Neural cell (in vitro differentiated cells): ENCODE measurements around the gene SUGCT. TPM values are rescaled to one million over a fixed set of nuclear protein-coding genes. Genes with fewer than 3 reads are reported as not detected.

Experiments
- H2AFZ ChIP-seq: fragments of 200-600, 300-800 bp; sonication (generic), shearing (Covaris generic); 2 replicates; pipeline ENCODE4 v1.6.0; 2014; ENCODE audit warnings: low read depth, mild to moderate bottlenecking, antibody characterized with exemption, low read length, moderate library complexity
- H3F3A ChIP-seq: fragments of 200-600 bp; shearing (Covaris generic); 2 replicates; pipeline ENCODE4 v1.6.1; 2016; ENCODE audit warnings: mild to moderate bottlenecking, moderate library complexity, mixed read lengths, antibody characterized with exemption, low read length; ENCODE audit not compliant: insufficient read depth, poor library complexity, severe bottlenecking
- H3K27ac ChIP-seq: fragments of 200-600, 300-800 bp; sonication (generic), shearing (Covaris generic); 2 replicates; pipeline ENCODE4 v1.5.1; 2014; ENCODE audit warnings: mild to moderate bottlenecking, low read length, moderate library complexity
- H3K27me3 ChIP-seq: fragments of 300-800, 200-600 bp; sonication (generic), shearing (Covaris generic); 2 replicates; pipeline ENCODE4 v1.6.0; 2014; ENCODE audit warnings: mild to moderate bottlenecking, low read depth, low read length, moderate library complexity; ENCODE audit not compliant: insufficient read depth
- H3K36me3 ChIP-seq: fragments of 300-800, 200-600 bp; sonication (generic), shearing (Covaris generic); 2 replicates; pipeline ENCODE4 v1.5.1; 2014; ENCODE audit warnings: mild to moderate bottlenecking, antibody characterized with exemption, low read length, moderate library complexity; ENCODE audit not compliant: insufficient read depth
- H3K4me2 ChIP-seq: fragments of 300-800, 200-600 bp; sonication (generic), shearing (Covaris generic); 2 replicates; pipeline ENCODE4 v1.6.0; 2014; ENCODE audit warnings: mild to moderate bottlenecking, low read length
- H3K4me3 ChIP-seq: fragments of 300-800, 200-600 bp; sonication (generic), shearing (Covaris generic); 2 replicates; pipeline ENCODE4 v1.5.1; 2014; ENCODE audit warnings: mild to moderate bottlenecking, low read length, moderate library complexity
- H3K79me2 ChIP-seq: fragments of 200-600 bp; shearing (Covaris generic); replicated peaks from 2 replicates; pipeline ENCODE4 v1.6.0; 2014; ENCODE audit warnings: mild to moderate bottlenecking, low read length, moderate library complexity; ENCODE audit not compliant: insufficient read depth
- H3K9ac ChIP-seq: fragments of 300-800, 200-600 bp; sonication (generic), shearing (Covaris generic); 2 replicates; pipeline ENCODE4 v1.6.1; 2016; ENCODE audit warnings: mild to moderate bottlenecking, low read length, mixed read lengths
- H3K9me2 ChIP-seq: fragments of 200-600 bp; shearing (Covaris generic); 2 replicates; pipeline ENCODE4 v1.6.1; 2016; ENCODE audit warnings: mild to moderate bottlenecking, low read length, mixed read lengths; ENCODE audit not compliant: insufficient read depth
- H3K9me3 ChIP-seq: fragments of 200-600, 300-800 bp; sonication (generic), shearing (Covaris generic); 2 replicates; pipeline ENCODE4 v1.6.1; 2016; ENCODE audit warnings: mild to moderate bottlenecking, mixed run types, low read length, moderate library complexity, mixed read lengths
- H4K20me1 ChIP-seq: fragments of 200-600 bp; shearing (Covaris generic); 2 replicates; pipeline ENCODE4 v1.6.1; 2016; ENCODE audit warnings: mild to moderate bottlenecking, mixed run types; ENCODE audit not compliant: insufficient read depth
- EP300 ChIP-seq: fragments of 450-650 bp; conservative IDR thresholded peaks from 2 replicates; pipeline ENCODE4 v1.6.1; 2014; ENCODE audit warnings: antibody characterized with exemption, mild to moderate bottlenecking, moderate library complexity; ENCODE audit not compliant: poor library complexity, severe bottlenecking
- EZH2 ChIP-seq: fragments of 200-600, 300-800 bp; shearing (Covaris generic), sonication (generic); IDR thresholded peaks from 2 replicates; pipeline ENCODE4 v1.6.1; 2014; ENCODE audit warnings: antibody characterized with exemption, low read length, borderline replicate concordance, mild to moderate bottlenecking; ENCODE audit not compliant: insufficient read depth, poor library complexity, severe bottlenecking
- MXI1 ChIP-seq: fragments of 450-650 bp; conservative IDR thresholded peaks from 2 replicates; pipeline ENCODE4 v1.6.1; 2014; ENCODE audit warnings: antibody characterized with exemption, mild to moderate bottlenecking; ENCODE audit not compliant: poor library complexity, severe bottlenecking
- POLR2AphosphoS5 ChIP-seq: IDR thresholded peaks from 2 replicates; pipeline ENCODE4 v1.6.1; 2012
- RAD21 ChIP-seq: fragments of 450-650 bp; conservative IDR thresholded peaks from 2 replicates; pipeline ENCODE4 v1.6.1; 2014; ENCODE audit warnings: antibody characterized with exemption, mild to moderate bottlenecking, moderate library complexity
- SMC3 ChIP-seq: fragments of 450-650 bp; conservative IDR thresholded peaks from 2 replicates; pipeline ENCODE4 v1.6.1; 2014; ENCODE audit warnings: antibody characterized with exemption, mild to moderate bottlenecking, moderate library complexity; ENCODE audit not compliant: poor library complexity
- TAF1 ChIP-seq: IDR thresholded peaks from 2 replicates; pipeline ENCODE4 v1.6.1; 2012; ENCODE audit warnings: low read depth
- polyA plus RNA-seq: library from polyadenylated mRNA; depleted of rRNA; stranded (reverse); fragments of >200 nt; gene quantifications from 2 replicates; pipeline ENCODE4 v1.2.3, GENCODE V29; 2014
- TF ChIP-seq, protein P1 (sequence below): IDR thresholded peaks from 2 replicates; pipeline ENCODE4 v1.6.1; 2012; ENCODE audit warnings: borderline replicate concordance
- TF ChIP-seq, protein P2 (sequence below): fragments of 450-650 bp; IDR thresholded peaks from 2 replicates; pipeline ENCODE4 v1.5.1; 2014; ENCODE audit warnings: antibody characterized with exemption, mild to moderate bottlenecking, moderate library complexity; ENCODE audit not compliant: poor library complexity, severe bottlenecking

The SUGCT gene
- polyA plus RNA-seq, 1 donor from 2014 or later: not detected

DNA sequence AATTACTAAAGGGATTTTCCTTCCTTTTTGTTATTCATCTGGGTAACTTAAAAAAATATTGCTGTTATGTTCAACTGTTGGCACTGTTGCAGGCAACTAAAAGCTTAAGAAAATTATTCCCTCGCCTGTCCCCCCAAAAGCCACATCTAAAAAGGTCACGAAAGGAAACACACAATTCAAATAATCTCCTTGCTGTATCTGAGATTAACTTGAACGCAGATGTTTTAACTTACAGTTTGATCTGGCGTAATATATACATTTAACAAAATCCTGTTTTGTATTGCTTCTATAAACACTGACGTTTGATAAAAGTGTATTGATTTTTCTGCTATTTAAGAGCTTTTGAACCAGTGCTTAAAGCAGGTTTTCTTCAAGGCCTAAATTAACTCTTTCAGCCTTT is 432.1 kb downstream of the SUGCT start:
- no peak overlapping the region for H3K9ac ChIP-seq
- no peaks in the 10 kb centered on the region for H3K36me3 ChIP-seq
- H3K4me3 ChIP-seq: no peak overlapping the region
- no peak for TF ChIP-seq RAD21
- no peak for TF ChIP-seq SMC3
- TF ChIP-seq POLR2AphosphoS5: no peak
- no peak for TF ChIP-seq EP300
- TF ChIP-seq EZH2: no peak
- TF ChIP-seq, protein P1, sequence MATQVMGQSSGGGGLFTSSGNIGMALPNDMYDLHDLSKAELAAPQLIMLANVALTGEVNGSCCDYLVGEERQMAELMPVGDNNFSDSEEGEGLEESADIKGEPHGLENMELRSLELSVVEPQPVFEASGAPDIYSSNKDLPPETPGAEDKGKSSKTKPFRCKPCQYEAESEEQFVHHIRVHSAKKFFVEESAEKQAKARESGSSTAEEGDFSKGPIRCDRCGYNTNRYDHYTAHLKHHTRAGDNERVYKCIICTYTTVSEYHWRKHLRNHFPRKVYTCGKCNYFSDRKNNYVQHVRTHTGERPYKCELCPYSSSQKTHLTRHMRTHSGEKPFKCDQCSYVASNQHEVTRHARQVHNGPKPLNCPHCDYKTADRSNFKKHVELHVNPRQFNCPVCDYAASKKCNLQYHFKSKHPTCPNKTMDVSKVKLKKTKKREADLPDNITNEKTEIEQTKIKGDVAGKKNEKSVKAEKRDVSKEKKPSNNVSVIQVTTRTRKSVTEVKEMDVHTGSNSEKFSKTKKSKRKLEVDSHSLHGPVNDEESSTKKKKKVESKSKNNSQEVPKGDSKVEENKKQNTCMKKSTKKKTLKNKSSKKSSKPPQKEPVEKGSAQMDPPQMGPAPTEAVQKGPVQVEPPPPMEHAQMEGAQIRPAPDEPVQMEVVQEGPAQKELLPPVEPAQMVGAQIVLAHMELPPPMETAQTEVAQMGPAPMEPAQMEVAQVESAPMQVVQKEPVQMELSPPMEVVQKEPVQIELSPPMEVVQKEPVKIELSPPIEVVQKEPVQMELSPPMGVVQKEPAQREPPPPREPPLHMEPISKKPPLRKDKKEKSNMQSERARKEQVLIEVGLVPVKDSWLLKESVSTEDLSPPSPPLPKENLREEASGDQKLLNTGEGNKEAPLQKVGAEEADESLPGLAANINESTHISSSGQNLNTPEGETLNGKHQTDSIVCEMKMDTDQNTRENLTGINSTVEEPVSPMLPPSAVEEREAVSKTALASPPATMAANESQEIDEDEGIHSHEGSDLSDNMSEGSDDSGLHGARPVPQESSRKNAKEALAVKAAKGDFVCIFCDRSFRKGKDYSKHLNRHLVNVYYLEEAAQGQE: no peak
- TF ChIP-seq, protein P2, sequence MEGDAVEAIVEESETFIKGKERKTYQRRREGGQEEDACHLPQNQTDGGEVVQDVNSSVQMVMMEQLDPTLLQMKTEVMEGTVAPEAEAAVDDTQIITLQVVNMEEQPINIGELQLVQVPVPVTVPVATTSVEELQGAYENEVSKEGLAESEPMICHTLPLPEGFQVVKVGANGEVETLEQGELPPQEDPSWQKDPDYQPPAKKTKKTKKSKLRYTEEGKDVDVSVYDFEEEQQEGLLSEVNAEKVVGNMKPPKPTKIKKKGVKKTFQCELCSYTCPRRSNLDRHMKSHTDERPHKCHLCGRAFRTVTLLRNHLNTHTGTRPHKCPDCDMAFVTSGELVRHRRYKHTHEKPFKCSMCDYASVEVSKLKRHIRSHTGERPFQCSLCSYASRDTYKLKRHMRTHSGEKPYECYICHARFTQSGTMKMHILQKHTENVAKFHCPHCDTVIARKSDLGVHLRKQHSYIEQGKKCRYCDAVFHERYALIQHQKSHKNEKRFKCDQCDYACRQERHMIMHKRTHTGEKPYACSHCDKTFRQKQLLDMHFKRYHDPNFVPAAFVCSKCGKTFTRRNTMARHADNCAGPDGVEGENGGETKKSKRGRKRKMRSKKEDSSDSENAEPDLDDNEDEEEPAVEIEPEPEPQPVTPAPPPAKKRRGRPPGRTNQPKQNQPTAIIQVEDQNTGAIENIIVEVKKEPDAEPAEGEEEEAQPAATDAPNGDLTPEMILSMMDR: no peak
- TF ChIP-seq MXI1: no peak
- TF ChIP-seq TAF1: no peak
- no peak overlapping the region for H3K27ac ChIP-seq
- H4K20me1 ChIP-seq: no peaks in the 10 kb centered on the region
- no peak overlapping the region for H3K4me2 ChIP-seq
- H3K9me2 ChIP-seq: no peaks in the 10 kb centered on the region
- no peaks in the 10 kb centered on the region for H3K27me3 ChIP-seq
- H3K9me3 ChIP-seq: no peaks in the 10 kb centered on the region
- H2AFZ ChIP-seq: no peak overlapping the region
- no peaks in the 10 kb centered on the region for H3F3A ChIP-seq
- H3K79me2 ChIP-seq: no peaks in the 10 kb centered on the region

DNA sequence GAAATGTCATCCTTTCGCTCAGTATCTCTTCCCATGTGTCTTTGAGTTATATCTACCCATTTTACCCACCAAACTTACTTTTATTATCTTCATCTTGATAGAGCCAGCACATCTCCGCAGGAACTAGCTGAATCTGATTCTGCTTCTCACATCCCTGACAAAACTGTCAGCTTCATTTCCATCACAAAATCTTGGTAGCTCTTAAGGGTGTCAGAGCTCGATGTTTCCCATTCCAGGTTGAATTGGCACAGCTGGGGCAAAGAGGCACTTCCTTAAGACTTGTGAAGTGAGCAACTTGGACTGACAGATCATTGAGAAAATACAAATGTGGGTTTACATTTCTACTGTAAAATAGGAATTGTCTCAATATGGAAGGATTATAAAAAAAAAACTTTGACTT is 434.5 kb downstream of the SUGCT start:
- H3K9ac ChIP-seq: no peak overlapping the region
- no peaks in the 10 kb centered on the region for H3K36me3 ChIP-seq
- H3K4me3 ChIP-seq: no peak overlapping the region
- H3F3A ChIP-seq: no peaks in the 10 kb centered on the region
- TF ChIP-seq EP300 (no peak), MXI1 (no peak), SMC3 (no peak), TAF1 (no peak), POLR2AphosphoS5 (no peak), EZH2 (no peak), RAD21 (no peak)
- TF ChIP-seq, protein P1: no peak
- TF ChIP-seq, protein P2: no peak
- H4K20me1 ChIP-seq: no peaks in the 10 kb centered on the region
- H3K4me2 ChIP-seq: no peak overlapping the region
- H3K27me3 ChIP-seq: no peaks in the 10 kb centered on the region
- no peak overlapping the region for H2AFZ ChIP-seq
- no peaks in the 10 kb centered on the region for H3K9me3 ChIP-seq
- H3K9me2 ChIP-seq: no peaks in the 10 kb centered on the region
- no peak overlapping the region for H3K27ac ChIP-seq
- H3K79me2 ChIP-seq: no peaks in the 10 kb centered on the region
